C4-2B (cell line): ENCODE data around the gene DCAF10.
"Not testable (repeated sequence)": the region's sequence is repeated elsewhere in the genome, so short reads cannot be mapped to it uniquely, and the experiment has no call there.

Source experiments
- H3K27ac ChIP-seq: fragments of 450-650 bp; 2 replicates; pipeline ENCODE4 v1.5.1; 2017
- ZFX ChIP-seq: fragments of 450-650 bp; IDR thresholded peaks from 2 replicates; pipeline ENCODE4 v1.6.1; 2017
- TF ChIP-seq, protein P1 (sequence below): fragments of 450-650 bp; conservative IDR thresholded peaks from 2 replicates; pipeline ENCODE4 v1.5.1; 2017; ENCODE audit warnings: mild to moderate bottlenecking

Gene DCAF10

DNA sequence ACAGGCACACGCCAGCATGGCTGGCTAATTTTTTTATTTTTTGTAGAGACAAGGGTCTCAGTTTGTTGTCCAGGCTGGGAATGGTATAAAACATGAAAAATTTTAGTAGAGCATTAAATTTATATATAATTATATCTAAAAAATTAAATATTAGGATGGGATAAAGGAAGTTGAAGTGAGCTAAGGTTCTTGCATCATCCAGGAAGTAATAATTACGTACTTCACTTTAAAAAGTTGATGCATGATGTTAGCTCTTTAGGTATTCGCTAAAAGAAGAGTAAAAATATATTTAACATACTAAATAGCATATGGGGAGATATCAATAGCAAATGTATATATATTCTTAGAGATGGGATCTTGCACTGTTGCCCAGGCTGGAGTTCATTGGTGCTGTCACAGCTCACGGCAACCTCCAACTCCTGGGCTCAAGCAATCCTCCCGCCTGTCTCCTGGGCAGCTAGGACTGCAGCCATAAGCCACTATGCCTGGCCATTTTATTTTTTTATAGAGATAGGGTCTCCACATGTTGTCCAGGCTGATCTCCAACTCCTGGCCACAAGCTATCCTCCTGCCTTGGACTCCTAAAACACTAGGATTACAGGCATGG is 12.3 kb downstream of the DCAF10 start:
- TF ChIP-seq ZFX: no peak
- TF ChIP-seq, protein P1, sequence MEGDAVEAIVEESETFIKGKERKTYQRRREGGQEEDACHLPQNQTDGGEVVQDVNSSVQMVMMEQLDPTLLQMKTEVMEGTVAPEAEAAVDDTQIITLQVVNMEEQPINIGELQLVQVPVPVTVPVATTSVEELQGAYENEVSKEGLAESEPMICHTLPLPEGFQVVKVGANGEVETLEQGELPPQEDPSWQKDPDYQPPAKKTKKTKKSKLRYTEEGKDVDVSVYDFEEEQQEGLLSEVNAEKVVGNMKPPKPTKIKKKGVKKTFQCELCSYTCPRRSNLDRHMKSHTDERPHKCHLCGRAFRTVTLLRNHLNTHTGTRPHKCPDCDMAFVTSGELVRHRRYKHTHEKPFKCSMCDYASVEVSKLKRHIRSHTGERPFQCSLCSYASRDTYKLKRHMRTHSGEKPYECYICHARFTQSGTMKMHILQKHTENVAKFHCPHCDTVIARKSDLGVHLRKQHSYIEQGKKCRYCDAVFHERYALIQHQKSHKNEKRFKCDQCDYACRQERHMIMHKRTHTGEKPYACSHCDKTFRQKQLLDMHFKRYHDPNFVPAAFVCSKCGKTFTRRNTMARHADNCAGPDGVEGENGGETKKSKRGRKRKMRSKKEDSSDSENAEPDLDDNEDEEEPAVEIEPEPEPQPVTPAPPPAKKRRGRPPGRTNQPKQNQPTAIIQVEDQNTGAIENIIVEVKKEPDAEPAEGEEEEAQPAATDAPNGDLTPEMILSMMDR: no peak
- H3K27ac ChIP-seq: no peak overlapping the region

DNA sequence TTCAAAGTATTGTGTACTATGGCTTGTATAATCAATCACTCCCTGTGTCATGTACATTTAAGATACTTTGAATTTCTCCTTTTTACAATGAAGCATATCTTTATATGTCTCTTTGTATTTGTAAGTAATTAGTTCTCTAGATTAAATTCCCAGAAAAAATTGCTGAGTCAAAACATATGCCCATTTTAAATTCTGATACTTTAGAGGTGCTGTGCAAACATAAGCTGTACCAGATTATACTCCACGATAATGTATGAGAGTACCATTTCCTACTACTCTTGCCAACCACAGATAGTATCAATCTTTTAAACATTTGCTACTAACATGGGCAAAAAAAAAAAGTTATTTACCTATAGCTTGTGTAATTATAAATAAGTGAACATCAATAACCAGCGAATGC is 18.3 kb downstream of the DCAF10 start:
- no peak for TF ChIP-seq ZFX
- TF ChIP-seq, protein P1: no peak
- H3K27ac ChIP-seq: no peak overlapping the region

DNA sequence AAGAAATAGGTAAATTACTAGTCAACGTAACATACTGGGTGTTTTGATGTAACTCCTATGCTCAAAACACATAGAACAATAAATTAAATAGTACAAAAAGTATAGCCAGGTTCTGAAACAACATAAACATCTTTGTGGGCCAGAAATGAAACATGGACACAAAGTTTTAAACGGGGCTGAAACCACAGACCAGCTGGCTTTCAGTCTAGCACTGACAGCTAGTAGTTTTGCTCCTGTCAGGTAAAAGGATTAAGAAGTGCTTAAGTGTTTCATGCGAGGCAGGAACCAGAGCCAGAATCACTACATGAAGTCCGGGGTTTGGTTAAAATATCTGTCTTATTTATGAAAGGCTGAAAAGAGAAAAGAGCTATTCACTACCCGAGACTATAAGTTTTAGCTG is 19.5 kb downstream of the DCAF10 start:
- TF ChIP-seq, protein P1: no peak
- H3K27ac ChIP-seq: no peak overlapping the region

DNA sequence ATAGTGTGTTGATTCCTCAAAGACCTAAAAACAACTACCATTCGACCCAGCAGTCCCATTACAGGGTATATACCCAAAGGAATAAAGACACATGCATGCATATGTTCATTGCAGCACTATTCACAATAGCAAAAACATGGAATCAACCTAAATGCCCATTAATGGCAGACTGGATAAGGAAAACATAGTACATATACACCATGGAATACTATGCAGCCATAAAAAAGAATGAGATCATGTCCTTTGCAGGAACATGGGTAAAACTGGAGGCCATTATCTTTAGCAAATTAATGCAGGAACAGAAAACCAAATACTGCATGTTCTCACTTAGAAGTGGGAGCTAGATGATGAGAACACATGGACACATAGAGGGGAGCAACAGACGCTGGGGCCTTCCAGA is 24.6 kb downstream of the DCAF10 start:
- H3K27ac ChIP-seq: not testable (repeated sequence)

DNA sequence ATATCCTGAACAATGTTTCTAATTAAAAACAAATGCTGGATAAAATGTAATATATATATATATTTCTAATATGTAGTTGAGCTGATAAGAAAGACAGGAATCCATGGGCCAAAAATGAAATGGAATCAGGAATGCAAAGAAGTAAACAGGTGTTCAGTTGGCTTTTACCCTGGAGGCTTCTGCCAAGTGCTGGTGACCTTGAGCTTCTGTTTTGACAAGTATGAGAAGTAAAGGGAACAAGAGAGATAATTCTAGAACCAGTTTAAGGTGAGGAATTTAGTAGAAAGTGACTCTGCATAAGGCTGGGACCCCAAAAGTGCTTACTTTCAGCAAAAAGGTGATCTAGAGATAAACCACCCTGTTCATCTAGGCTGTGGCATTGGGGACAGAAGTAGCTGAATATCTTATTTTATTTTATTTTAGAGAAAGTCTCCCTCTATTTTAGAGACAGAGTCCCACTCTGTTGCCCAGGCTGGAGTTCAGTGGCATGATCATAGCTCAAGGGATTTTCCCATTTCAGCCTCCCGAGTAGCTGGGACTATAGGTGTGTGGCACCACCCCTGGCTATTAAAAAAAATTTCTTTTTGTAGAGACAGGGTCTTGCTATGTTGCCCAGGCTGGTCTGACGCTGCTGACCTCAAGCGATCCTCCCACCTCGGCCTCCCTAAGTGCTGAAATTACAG is 27.0 kb downstream of the DCAF10 start:
- no peak overlapping the region for H3K27ac ChIP-seq
- TF ChIP-seq, protein P1: no peak
- TF ChIP-seq ZFX: no peak

DNA sequence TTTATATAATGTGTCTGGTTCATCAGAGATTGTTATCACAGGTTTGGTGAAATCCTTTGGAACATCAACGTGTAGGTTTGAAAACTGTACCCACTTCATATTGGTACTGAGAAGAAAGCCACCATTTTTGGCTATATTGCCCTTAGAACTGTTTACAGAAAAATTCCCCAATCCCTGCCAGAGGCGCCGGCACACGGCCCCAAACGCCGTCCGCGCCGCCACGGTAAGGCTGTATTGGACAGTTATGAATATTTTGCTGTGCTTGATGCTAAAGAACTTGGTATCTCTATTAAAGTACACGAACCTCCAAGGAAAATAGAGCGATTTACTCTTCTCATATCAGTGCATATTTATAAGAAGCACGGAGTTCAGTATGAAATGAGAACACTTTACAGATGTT is 35.2 kb downstream of the DCAF10 start:
- no peak for TF ChIP-seq ZFX
- TF ChIP-seq, protein P1: no peak
- H3K27ac ChIP-seq: no peak overlapping the region

DNA sequence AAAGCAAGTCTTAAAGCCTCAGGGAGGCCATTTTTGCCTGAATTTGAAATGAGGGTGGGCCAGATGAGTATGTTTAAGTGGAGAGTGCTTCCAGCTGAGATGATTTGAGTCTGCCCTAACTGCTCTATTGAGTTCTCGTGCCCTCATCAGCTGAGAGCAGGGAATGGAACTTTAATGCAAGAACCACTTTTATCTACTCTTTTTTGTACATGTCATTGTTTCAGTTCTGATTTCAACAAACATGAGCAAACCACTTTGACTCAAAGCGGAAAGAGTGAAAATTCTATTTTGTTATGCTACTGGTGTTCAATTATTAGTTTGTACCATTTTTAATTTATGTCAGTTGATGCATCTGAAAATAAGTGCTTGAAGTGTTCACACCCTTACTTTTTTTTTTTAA is 35.8 kb downstream of the DCAF10 start:
- H3K27ac ChIP-seq: no peak overlapping the region
- TF ChIP-seq ZFX: no peak
- TF ChIP-seq, protein P1: no peak
